Lung (tissue), 12 donors: ENCODE data around the gene DNAJC13. TPM values are rescaled to one million over a fixed set of nuclear protein-coding genes. Genes with fewer than 3 reads are reported as not detected.

Source experiments
- ATAC-seq: fragments of 200-7000 bp; cut with Tn5 transposase; one replicate; pipeline ENCODE4 v1.9.1; 2020; ENCODE audit warnings: moderate number of reproducible peaks; ENCODE audit not compliant: insufficient read depth, low FRiP score
- DNase-seq, 3 donors: peaks; one replicate each; pipeline ENCODE4 v3.0.0-alpha.2; 2013 to 2017
- H3K27ac ChIP-seq, 2 donors: one replicate each; pipeline ENCODE4 v1.5.1; 2013; ENCODE audit warnings: mild to moderate bottlenecking in 2 of 2, moderate library complexity in 2 of 2, control low read depth in 1 of 2, inconsistent platforms in 1 of 2, low read depth in 1 of 2, low read length in 1 of 2
- H3K27me3 ChIP-seq, 3 donors: one replicate each; pipeline ENCODE4 v1.5.1; 2013; ENCODE audit warnings: low read length in 2 of 3; ENCODE audit not compliant: control insufficient read depth in 3 of 3, insufficient read depth in 3 of 3
- H3K36me3 ChIP-seq, 4 donors: one replicate each; pipeline ENCODE4 v1.5.1; 2013; ENCODE audit warnings: low read length in 4 of 4, mild to moderate bottlenecking in 1 of 4, moderate library complexity in 1 of 4; ENCODE audit not compliant: control insufficient read depth in 4 of 4, insufficient read depth in 4 of 4
- H3K4me1 ChIP-seq, 5 donors: one replicate each; pipeline ENCODE4 v1.5.1; 2013; ENCODE audit warnings: low read length in 5 of 5, mild to moderate bottlenecking in 2 of 5, moderate library complexity in 1 of 5; ENCODE audit not compliant: control insufficient read depth in 5 of 5, insufficient read depth in 5 of 5
- H3K4me3 ChIP-seq: one replicate; pipeline ENCODE4 v1.5.1; 2013; ENCODE audit warnings: mild to moderate bottlenecking, control low read depth, moderate library complexity
- H3K9ac ChIP-seq, 2 donors: one replicate each; pipeline ENCODE4 v1.5.1; 2013; ENCODE audit warnings: low read length in 2 of 2, control low read depth in 1 of 2; ENCODE audit not compliant: insufficient read depth in 1 of 2
- H3K9me3 ChIP-seq, 4 donors: one replicate each; pipeline ENCODE4 v1.5.1; 2013; ENCODE audit warnings: low read length in 3 of 4, mild to moderate bottlenecking in 1 of 4, moderate library complexity in 1 of 4; ENCODE audit not compliant: control insufficient read depth in 4 of 4, insufficient read depth in 3 of 4
- whole genome bisulfite sequencing, 2 donors: extraction: QIAGEN DNeasy Blood & Tissue Kit; methylation state at CpG; one replicate each; pipeline ENCODE4 v1.1.7; 2013; 5-methylcytosine and 5-hydroxymethylcytosine counted together
- polyA plus RNA-seq, 2 donors: library from polyadenylated mRNA; stranded (reverse); fragments of 200-250 nt; gene quantifications; one replicate each; pipeline ENCODE4 v1.2.1, GENCODE V29; 2013
- total RNA-seq, 2 donors: library from RNA; depleted of rRNA in 1 of 2; stranded (reverse); fragments of >200 nt in 1 of 2; gene quantifications; one replicate each; pipeline ENCODE4 v1.2.1, GENCODE V29; 2014 to 2021
- TF ChIP-seq, protein P1 (sequence below): IDR thresholded peaks from 2 replicates; pipeline ENCODE4 v1.5.1; 2012; ENCODE audit warnings: mild to moderate bottlenecking; ENCODE audit errors: control extremely low read depth, extremely low read depth
- donor health status: control.
- donor health status: control.
- donor health status: Bipolar disorder and iron deficiency.
- donor health status: healthy.
- donor health status: DM: yes; HTN: yes; CAD: no.

DNAJC13 gene
- total and polyA plus RNA-seq, 4 donors: 6.7 to 132 (median 23.5) TPM

- H3K4me1 ChIP-seq: peaks cover 0 to 2% (median 0%) of the 10 kb centered on the region in 5 donors
- WGBS, 2 donors: 66 to 88% methylated on average over 5 of the region's 5 CpGs
- H3K27ac ChIP-seq: no peak overlapping the region
- H3K36me3 ChIP-seq: peaks cover 10 to 36% (median 22%) of the 10 kb centered on the region in 4 donors
- H3K9ac ChIP-seq: no peak overlapping the region
- H3K4me3 ChIP-seq: no peak overlapping the region
- no peaks in the 10 kb centered on the region for H3K9me3 ChIP-seq
- DNase-seq (no peak), ATAC-seq (no peak)
- H3K27me3 ChIP-seq: no peaks in the 10 kb centered on the region
- TF ChIP-seq, protein P1, sequence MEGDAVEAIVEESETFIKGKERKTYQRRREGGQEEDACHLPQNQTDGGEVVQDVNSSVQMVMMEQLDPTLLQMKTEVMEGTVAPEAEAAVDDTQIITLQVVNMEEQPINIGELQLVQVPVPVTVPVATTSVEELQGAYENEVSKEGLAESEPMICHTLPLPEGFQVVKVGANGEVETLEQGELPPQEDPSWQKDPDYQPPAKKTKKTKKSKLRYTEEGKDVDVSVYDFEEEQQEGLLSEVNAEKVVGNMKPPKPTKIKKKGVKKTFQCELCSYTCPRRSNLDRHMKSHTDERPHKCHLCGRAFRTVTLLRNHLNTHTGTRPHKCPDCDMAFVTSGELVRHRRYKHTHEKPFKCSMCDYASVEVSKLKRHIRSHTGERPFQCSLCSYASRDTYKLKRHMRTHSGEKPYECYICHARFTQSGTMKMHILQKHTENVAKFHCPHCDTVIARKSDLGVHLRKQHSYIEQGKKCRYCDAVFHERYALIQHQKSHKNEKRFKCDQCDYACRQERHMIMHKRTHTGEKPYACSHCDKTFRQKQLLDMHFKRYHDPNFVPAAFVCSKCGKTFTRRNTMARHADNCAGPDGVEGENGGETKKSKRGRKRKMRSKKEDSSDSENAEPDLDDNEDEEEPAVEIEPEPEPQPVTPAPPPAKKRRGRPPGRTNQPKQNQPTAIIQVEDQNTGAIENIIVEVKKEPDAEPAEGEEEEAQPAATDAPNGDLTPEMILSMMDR: no peak
Measured at GRCh38 chr3:132538072-132538471, 120.8 kb downstream of the DNAJC13 start.

GRCh38 chr3:132539681-132540080 lies 122.4 kb downstream of the DNAJC13 start:
- peaks cover 3 to 36% (median 22%) of the 10 kb centered on the region in 4 donors for H3K36me3 ChIP-seq
- H3K9me3 ChIP-seq: no peaks in the 10 kb centered on the region
- no peaks in the 10 kb centered on the region for H3K27me3 ChIP-seq
- no peak overlapping the region for H3K9ac ChIP-seq
- 54 to 63% methylated on average over 3 of the region's 3 CpGs for WGBS, 2 donors
- peaks cover 0 to 2% (median 0%) of the 10 kb centered on the region in 5 donors for H3K4me1 ChIP-seq
- ATAC-seq (no peak), DNase-seq (no peak)
- no peak overlapping the region for H3K4me3 ChIP-seq
- TF ChIP-seq, protein P1: no peak
- no peak overlapping the region for H3K27ac ChIP-seq

DNA sequence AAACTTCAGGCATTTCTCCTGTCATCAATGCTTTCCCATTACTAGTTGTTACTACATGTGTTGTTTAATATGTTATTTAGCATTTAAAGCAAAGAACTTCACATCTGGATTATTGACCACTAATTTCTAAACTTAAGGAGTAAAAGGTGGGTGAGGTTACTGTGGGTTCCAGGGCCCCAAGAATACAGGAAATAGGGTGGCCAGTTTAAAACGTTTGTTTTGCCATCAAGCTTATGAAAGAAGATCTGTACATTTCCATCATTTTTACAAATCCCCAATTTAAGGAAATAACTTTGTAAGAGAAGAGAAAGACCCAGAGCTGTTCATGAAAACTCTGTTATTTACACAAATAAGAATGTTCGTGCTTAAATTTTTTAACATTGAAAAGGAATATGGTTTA lies 125.3 kb downstream of the DNAJC13 start:
- DNase-seq (no peak), ATAC-seq (no peak)
- Histone ChIP-seq H3K9me3 (no peaks in the 10 kb centered on the region), H3K36me3 (peaks cover 3 to 22% (median 15%) of the 10 kb centered on the region in 4 donors), H3K4me3 (no peak overlapping the region), H3K27me3 (no peaks in the 10 kb centered on the region), H3K9ac (no peak overlapping the region), H3K4me1 (peaks cover 0 to 2% (median 0%) of the 10 kb centered on the region in 5 donors), H3K27ac (no peak overlapping the region)
- TF ChIP-seq, protein P1: no peak
- 41 to 61% methylated on average over 2 of the region's 2 CpGs for WGBS, 2 donors
